Calu3 (cell line): ENCODE measurements around the gene GRAMD1B. TPM values are rescaled to one million over a fixed set of nuclear protein-coding genes. Genes with fewer than 3 reads are reported as not detected.

ENCODE experiments used
- BruUV-seq: library from RNA; stranded (reverse); fragments of 400-500 nt; replicated peaks from 2 replicates; lab custom pipeline; 2021; lab: Mats Ljungman, UMichigan
- CTCF ChIA-PET: fragments of 300-600 bp; sonication (Branson Sonifier 250); formaldehyde crosslinking; loops from one replicate; lab custom pipeline; 2022; ENCODE audit warnings: antibody characterized with exemption; lab: Charles Lee
- DNase-seq: peaks from one replicate; pipeline ENCODE4 v3.0.0; 2022
- H3K27ac Mint-ChIP-seq: one replicate; pipeline ENCODE4 v1.8.0; 2022; ENCODE audit warnings: mixed read lengths; ENCODE audit not compliant: unreplicated experiment
- H3K27me3 Mint-ChIP-seq: one replicate; pipeline ENCODE4 v1.8.0; 2022; ENCODE audit warnings: mixed read lengths; ENCODE audit not compliant: unreplicated experiment
- H3K36me3 Mint-ChIP-seq: one replicate; pipeline ENCODE4 v1.8.0; 2022; ENCODE audit warnings: mild to moderate bottlenecking, moderate library complexity, mixed read lengths; ENCODE audit not compliant: insufficient read depth, unreplicated experiment
- H3K4me1 Mint-ChIP-seq: one replicate; pipeline ENCODE4 v1.8.0; 2022; ENCODE audit warnings: mild to moderate bottlenecking, low read depth, mixed read lengths; ENCODE audit not compliant: unreplicated experiment
- H3K4me3 Mint-ChIP-seq: one replicate; pipeline ENCODE4 v1.8.0; 2022; ENCODE audit warnings: mild to moderate bottlenecking, low read depth, moderate library complexity, mixed read lengths; ENCODE audit not compliant: unreplicated experiment
- H3K9me3 Mint-ChIP-seq: one replicate; pipeline ENCODE4 v1.8.0; 2022; ENCODE audit warnings: low read depth, mixed read lengths; ENCODE audit not compliant: unreplicated experiment
- intact Hi-C: fragments of 100-400 bp; cut with micrococcal nuclease; formaldehyde crosslinking; loops from one replicate; pipeline ENCODE4 v1.10.0; 2022; ENCODE audit not compliant: unreplicated experiment
- total RNA-seq: library from RNA; stranded (reverse); gene quantifications from 2 replicates; pipeline ENCODE4 v1.2.3, GENCODE V29; 2022
- TF ChIP-seq, protein P1 (sequence below): fragments of 200-600 bp; IDR thresholded peaks from one replicate; pipeline ENCODE4 v1.8.0; 2022; ENCODE audit warnings: antibody characterized with exemption; ENCODE audit not compliant: unreplicated experiment

The GRAMD1B gene
- total RNA-seq, 1 experiment from 2014 or later: 5.9 TPM

DNA sequence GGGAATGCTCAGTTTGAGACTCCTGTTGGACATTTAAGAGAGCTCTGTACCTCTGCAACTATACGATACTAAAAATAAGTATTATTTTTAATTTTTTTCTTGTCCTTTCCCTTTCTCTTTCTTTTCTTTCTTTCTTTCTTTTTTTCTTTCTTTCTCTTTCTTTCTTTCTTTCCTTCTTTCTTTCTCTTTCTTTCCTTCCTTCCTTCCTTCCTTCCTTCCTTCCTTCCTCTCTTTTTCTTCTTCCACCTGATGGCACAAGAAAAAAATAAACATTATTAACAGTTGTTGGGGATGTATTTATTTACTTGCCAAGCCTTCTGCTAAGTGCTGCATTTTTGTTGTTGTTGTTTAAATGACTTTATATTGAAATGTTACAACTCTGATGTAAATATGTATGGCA lies 39.5 kb downstream of the GRAMD1B start:
- intact Hi-C loops: no loop called here
- CTCF ChIA-PET: no interaction called here
- H3K27me3 Mint-ChIP-seq: peaks cover 36% of the 10 kb centered on the region
- H3K27ac Mint-ChIP-seq: no peak overlapping the region
- H3K4me3 Mint-ChIP-seq: no peak overlapping the region
- no peaks in the 10 kb centered on the region for H3K36me3 Mint-ChIP-seq
- DNase-seq: no peak
- H3K4me1 Mint-ChIP-seq: no peaks in the 10 kb centered on the region
- TF ChIP-seq, protein P1, sequence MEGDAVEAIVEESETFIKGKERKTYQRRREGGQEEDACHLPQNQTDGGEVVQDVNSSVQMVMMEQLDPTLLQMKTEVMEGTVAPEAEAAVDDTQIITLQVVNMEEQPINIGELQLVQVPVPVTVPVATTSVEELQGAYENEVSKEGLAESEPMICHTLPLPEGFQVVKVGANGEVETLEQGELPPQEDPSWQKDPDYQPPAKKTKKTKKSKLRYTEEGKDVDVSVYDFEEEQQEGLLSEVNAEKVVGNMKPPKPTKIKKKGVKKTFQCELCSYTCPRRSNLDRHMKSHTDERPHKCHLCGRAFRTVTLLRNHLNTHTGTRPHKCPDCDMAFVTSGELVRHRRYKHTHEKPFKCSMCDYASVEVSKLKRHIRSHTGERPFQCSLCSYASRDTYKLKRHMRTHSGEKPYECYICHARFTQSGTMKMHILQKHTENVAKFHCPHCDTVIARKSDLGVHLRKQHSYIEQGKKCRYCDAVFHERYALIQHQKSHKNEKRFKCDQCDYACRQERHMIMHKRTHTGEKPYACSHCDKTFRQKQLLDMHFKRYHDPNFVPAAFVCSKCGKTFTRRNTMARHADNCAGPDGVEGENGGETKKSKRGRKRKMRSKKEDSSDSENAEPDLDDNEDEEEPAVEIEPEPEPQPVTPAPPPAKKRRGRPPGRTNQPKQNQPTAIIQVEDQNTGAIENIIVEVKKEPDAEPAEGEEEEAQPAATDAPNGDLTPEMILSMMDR: no peak
- BruUV-seq: no TSS peak
- no peaks in the 10 kb centered on the region for H3K9me3 Mint-ChIP-seq

DNA sequence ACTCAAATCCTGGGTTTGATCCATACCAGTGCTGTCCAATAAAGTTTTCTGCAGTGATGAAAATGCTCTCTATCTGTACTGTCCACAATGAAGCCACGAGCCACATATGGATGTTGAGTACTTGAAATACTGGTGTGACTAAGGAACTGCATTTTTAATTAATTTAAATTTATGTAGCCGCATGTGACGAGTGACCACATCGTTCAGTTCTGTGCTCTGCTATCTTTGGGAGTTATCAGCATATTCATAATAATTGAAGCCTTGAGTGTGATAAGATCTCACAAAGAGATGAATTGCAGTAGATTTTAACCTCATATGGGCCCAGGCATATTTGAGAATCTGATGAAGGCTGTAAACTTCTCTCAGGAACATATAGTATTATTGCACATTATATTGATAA lies 40.8 kb downstream of the GRAMD1B start:
- Mint-ChIP-seq H3K4me1 (no peaks in the 10 kb centered on the region), H3K27me3 (peaks cover 24% of the 10 kb centered on the region), H3K36me3 (no peaks in the 10 kb centered on the region), H3K9me3 (no peaks in the 10 kb centered on the region), H3K4me3 (no peak overlapping the region), H3K27ac (no peak overlapping the region)
- CTCF ChIA-PET: interaction anchor here (0.7 kb wide), 1 partner anchor 1217 kb away, joined by 3 read pairs; no protein-coding TSS in a partner anchor
- intact Hi-C loops: no loop called here
- DNase-seq: no peak
- TF ChIP-seq, protein P1: no peak
- BruUV-seq: no TSS peak

DNA sequence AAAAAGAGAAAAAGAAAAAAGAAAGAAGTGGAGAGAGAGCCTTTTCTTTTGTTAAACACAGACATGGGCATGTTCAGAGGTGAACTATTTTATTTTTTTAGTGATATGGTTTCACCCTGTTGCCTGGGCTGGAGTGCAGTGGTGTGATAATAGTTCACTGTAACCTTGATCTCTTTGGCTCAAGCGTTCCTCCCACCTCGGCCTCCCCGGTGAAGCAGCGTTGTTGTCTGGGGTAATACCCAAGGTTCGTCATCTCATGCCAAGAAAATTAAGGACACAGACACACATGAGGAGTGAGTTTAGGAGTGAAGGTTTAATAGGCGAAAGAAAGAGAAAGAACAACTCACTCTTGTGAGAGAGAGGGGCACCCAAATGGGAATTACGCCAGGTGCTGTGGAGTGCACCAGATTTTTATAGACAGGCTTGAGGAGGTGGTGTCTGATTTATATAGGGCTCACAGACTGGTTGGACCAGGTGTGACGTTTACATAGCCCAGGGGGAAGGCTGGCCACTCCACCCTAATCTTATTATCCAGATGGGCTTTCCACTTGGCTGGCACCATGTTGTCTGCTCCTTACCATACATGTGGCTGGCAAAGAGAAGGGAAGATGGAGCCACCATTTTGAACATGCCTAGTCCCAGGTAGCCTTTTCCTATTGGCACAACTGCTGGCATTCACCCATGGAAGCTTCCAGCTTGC lies 42.3 kb downstream of the GRAMD1B start:
- TF ChIP-seq, protein P1: no peak
- CTCF ChIA-PET: no interaction called here
- intact Hi-C loops: no loop called here
- BruUV-seq: no TSS peak
- Mint-ChIP-seq H3K27ac (no peak overlapping the region), H3K9me3 (no peaks in the 10 kb centered on the region), H3K27me3 (peaks cover 14% of the 10 kb centered on the region), H3K4me1 (no peaks in the 10 kb centered on the region), H3K36me3 (no peaks in the 10 kb centered on the region), H3K4me3 (no peak overlapping the region)
- no peak for DNase-seq

DNA sequence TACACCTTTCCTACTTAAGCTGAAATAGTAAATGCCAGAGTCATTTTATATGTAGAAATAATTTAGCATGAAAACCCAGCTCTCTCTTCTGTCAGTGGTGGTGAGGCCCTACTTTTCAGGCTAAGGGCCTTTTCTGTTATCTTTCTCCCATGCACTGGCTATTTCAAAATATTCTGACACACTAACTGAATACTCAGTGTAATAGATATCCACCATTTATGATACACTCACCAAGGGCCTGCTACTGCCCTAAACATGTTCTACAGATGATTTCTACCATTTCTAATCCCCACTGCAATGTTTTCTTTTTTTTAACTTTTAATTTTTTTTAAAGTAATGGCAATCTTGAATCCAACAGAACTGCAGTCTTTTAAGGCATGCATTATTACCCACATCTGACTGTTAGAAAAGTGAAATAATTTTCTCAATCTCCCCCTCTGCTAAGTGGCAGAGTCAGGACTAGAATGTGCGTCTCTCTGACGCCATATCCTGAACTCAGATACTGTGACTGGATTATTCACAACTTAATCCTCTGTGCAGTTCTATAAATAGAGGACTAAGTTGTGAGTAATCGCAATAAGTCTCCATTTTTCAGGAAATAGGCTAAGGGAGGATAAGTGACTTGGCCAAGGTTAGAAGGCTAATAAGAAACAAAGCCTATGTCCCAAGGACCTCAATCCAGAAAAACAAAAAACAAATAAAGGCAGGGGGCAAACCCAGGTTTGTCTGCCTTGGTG lies 44.0 kb downstream of the GRAMD1B start:
- no peaks in the 10 kb centered on the region for H3K9me3 Mint-ChIP-seq
- no peak for DNase-seq
- peaks cover 21% of the 10 kb centered on the region for H3K27me3 Mint-ChIP-seq
- H3K36me3 Mint-ChIP-seq: no peaks in the 10 kb centered on the region
- intact Hi-C loops: no loop called here
- BruUV-seq: no TSS peak
- no peak overlapping the region for H3K27ac Mint-ChIP-seq
- CTCF ChIA-PET: no interaction called here
- H3K4me3 Mint-ChIP-seq: no peak overlapping the region
- H3K4me1 Mint-ChIP-seq: no peaks in the 10 kb centered on the region
- TF ChIP-seq, protein P1: no peak
